Measurements from ENCODE around the gene UPF2.
"Not testable (repeated sequence)": the region's sequence is repeated elsewhere in the genome, so short reads cannot be mapped to it uniquely, and the experiment has no call there.

UPF2 gene

DNA sequence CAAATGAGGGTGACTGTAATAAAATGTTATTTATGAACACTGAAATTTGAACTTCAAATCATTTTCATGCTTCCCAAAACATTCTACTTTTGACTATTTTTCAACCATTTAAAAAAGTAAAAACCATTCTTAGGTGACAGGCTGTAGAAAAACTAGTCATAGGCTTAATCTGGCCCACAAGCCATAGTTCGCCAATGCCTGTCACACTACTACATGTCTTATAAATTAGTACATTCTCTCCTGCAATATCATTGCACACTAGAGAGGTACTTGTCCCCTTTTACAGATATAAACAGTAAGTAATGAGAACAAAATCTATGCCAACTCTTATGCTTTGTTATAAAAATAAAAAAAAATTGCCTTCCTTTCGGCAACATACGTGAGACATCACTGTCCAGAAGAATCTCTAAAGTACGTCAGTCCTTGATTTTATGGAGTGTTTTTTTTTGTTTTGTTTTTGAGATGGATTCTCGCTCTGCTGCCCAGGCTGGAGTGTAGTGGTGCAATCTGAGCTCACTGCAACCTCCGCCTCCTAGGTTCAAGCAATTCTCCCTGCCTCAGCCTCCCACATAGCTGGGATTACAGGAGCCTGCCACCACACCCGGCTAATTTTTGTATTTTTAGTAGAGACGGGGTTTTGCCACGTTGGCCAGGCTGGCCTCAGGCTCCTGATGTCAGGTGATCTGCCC is 23.2 kb downstream of the UPF2 start:
- Mint-ChIP-seq H3K27ac (no peak overlapping the region), H3K36me3 (peaks cover 9% of the 10 kb centered on the region), H3K9me3 (no peaks in the 10 kb centered on the region), H3K4me3 (no peak overlapping the region), H3K4me1 (peaks cover 27% of the 10 kb centered on the region), H3K27me3 (no peaks in the 10 kb centered on the region)
- no peak for ATAC-seq

- H3K4me3 Mint-ChIP-seq, result no peak overlapping the region
- H3K27ac Mint-ChIP-seq, result no peak overlapping the region
- peaks cover 28% of the 10 kb centered on the region for H3K4me1 Mint-ChIP-seq
- no peaks in the 10 kb centered on the region for H3K27me3 Mint-ChIP-seq
- no peak for ATAC-seq
- no peaks in the 10 kb centered on the region for H3K9me3 Mint-ChIP-seq
- H3K36me3 Mint-ChIP-seq, result peaks cover 12% of the 10 kb centered on the region
Observed at GRCh38 chr10:12018438-12019282, 23.9 kb downstream of the UPF2 start.

GRCh38 chr10:12013926-12014325 is 28.7 kb downstream of the UPF2 start:
- Mint-ChIP-seq H3K4me3 (no peak overlapping the region), H3K4me1 (peaks cover 16% of the 10 kb centered on the region), H3K36me3 (peaks cover 27% of the 10 kb centered on the region), H3K9me3 (peaks cover 5% of the 10 kb centered on the region), H3K27ac (no peak overlapping the region), H3K27me3 (no peaks in the 10 kb centered on the region)
- ATAC-seq, result no peak

- H3K27ac Mint-ChIP-seq, H3K9me3 Mint-ChIP-seq, H3K27me3 Mint-ChIP-seq, H3K4me3 Mint-ChIP-seq, ATAC-seq: not testable (repeated sequence)
- H3K4me1 Mint-ChIP-seq, result peaks cover 16% of the 10 kb centered on the region
- peaks cover 31% of the 10 kb centered on the region for H3K36me3 Mint-ChIP-seq
Observed at GRCh38 chr10:12013391-12013790, 29.2 kb downstream of the UPF2 start.

DNA sequence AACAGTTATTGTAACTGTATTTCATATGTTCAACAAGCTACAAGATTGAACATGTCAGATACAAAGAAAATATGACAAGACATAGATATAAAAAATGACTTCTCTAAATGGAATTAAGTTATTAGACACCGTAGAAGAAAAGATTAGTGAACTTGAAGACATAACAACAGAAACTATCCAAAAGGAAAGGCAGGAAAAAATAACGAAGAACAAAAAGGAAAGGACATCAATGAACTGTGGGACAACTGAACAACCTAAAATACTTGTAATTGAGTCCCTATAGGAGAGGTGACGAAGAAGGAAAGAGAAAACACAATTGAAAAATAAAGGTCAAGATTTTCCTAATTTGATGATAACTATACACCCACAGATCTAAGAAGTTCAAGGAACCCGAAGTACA is 32.3 kb downstream of the UPF2 start:
- Mint-ChIP-seq H3K4me3 (no peak overlapping the region), H3K9me3 (peaks cover 5% of the 10 kb centered on the region), H3K27me3 (no peaks in the 10 kb centered on the region), H3K4me1 (peaks cover 6% of the 10 kb centered on the region), H3K36me3 (peaks cover 42% of the 10 kb centered on the region), H3K27ac (no peak overlapping the region)
- no peak for ATAC-seq

- H3K27ac Mint-ChIP-seq, H3K4me1 Mint-ChIP-seq, ATAC-seq, H3K27me3 Mint-ChIP-seq, H3K4me3 Mint-ChIP-seq, H3K9me3 Mint-ChIP-seq: not testable (repeated sequence)
- peaks cover 50% of the 10 kb centered on the region for H3K36me3 Mint-ChIP-seq
Observed at GRCh38 chr10:12008842-12009241, 33.8 kb downstream of the UPF2 start.

DNA sequence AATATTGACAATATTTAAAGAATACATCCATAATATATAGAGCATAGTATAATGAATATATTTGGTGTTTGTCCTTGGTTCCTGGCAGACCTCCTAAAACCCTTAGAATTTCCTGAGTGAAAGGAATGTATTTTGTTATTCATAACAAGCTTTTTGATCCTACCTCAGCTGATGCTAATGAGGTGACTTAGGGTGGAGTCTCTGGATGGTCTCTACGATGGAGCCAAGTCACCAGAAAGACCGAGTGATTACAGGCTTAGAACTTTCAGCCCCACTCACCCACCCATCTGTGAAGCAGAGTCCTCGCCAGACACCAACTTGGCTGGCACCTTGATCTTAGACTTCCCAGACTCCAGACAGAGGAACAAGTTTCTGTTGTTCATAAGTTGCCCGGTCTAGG is 35.9 kb downstream of the UPF2 start:
- no peak for ATAC-seq
- Mint-ChIP-seq H3K9me3 (peaks cover 5% of the 10 kb centered on the region), H3K4me3 (no peak overlapping the region), H3K27me3 (no peaks in the 10 kb centered on the region), H3K4me1 (peaks cover 5% of the 10 kb centered on the region), H3K27ac (no peak overlapping the region), H3K36me3 (peaks cover 70% of the 10 kb centered on the region)

DNA sequence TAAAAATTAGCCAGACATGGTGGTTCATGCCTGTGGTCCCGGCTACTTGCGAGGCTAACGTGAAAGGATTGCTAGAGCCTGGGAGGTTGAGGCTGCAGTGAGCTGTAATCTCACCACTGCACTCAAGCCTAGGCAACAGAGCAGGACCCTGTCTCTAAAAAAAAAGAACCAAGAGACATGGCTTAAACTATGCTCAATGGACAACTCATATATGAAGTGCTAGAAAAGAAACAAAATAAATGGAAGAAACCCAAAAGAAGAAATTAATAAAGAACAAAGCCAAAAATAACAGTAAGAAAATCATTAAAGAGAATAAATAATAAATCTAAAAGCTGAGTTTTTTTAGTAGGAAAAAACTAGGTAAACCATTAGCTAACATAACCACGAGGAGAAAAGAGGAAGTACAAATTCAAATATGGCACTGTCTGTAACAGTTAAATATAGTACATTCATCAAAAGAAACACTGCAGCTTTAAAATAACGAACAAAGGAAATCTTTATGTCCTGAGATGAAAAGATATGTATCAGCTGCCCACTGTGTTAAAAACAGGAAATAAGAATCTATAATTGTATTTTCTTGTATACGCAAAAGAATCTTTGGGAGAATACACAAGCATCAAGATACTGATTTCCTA is 48.7 kb downstream of the UPF2 start:
- no peaks in the 10 kb centered on the region for H3K9me3 Mint-ChIP-seq
- peaks cover 60% of the 10 kb centered on the region for H3K36me3 Mint-ChIP-seq
- no peaks in the 10 kb centered on the region for H3K27me3 Mint-ChIP-seq
- peak overlapping the region; percentile 32 for H3K4me3 Mint-ChIP-seq
- peak overlapping the region; percentile 87 for H3K27ac Mint-ChIP-seq
- peaks cover 20% of the 10 kb centered on the region for H3K4me1 Mint-ChIP-seq
- ATAC-seq, result peak; percentile 63

DNA sequence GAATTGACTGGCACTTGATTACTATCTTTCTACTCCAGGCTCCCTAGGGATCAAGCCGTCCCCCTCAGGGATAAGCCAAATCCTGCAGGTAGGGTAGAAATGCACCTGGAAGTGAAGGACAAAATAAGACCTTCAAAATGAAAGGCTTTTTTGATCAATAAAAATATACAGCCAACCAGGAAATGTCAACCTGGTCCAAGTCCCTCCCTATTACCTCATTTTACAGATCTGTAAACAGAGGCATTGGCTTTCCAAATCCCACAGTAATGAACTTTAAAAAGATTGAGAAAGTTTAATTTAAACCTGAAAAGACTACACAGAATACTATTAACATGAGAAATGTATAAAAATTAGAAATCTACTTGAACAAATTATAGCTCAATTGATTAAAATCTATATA is 53.7 kb downstream of the UPF2 start:
- H3K4me3 Mint-ChIP-seq, result no peak overlapping the region
- H3K27ac Mint-ChIP-seq, result no peak overlapping the region
- no peaks in the 10 kb centered on the region for H3K27me3 Mint-ChIP-seq
- ATAC-seq, result no peak
- H3K4me1 Mint-ChIP-seq, result peaks cover 20% of the 10 kb centered on the region
- peaks cover 43% of the 10 kb centered on the region for H3K36me3 Mint-ChIP-seq
- H3K9me3 Mint-ChIP-seq, result no peaks in the 10 kb centered on the region

DNA sequence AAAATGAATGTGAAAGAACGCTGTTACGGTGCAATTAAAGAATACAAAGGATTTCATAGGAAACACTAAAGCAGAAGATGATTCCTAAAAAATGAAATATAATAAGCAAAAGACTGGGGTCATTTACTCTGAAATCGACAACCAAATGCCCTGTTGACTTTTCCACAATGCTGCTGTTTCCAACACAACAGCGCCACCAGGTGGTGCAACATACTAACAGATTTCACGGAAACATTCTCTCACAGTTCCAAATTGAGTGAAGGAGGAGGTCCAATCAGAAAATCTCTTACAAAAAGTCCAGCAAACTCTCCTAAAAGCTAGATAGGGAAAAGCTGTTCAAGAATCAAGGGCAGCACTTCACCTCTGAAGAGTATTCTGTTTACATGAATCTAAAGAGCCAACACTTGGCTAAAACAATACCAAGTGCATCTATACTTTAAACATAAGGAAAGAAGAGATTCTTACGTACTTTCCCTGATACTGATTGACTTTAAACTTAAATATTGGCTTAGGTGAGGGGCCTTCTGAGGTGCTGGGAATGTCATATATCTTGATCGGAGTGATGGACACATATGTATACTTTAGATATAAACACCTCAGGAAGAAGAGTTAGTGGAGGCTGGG is 55.9 kb downstream of the UPF2 start:
- no peak overlapping the region for H3K4me3 Mint-ChIP-seq
- H3K27ac Mint-ChIP-seq, result no peak overlapping the region
- no peak for ATAC-seq
- no peaks in the 10 kb centered on the region for H3K27me3 Mint-ChIP-seq
- peaks cover 12% of the 10 kb centered on the region for H3K4me1 Mint-ChIP-seq
- H3K36me3 Mint-ChIP-seq, result peaks cover 48% of the 10 kb centered on the region
- H3K9me3 Mint-ChIP-seq, result no peaks in the 10 kb centered on the region

GRCh38 chr10:11982253-11982652 is 60.4 kb downstream of the UPF2 start:
- H3K4me3 Mint-ChIP-seq, result no peak overlapping the region
- peaks cover 14% of the 10 kb centered on the region for H3K4me1 Mint-ChIP-seq
- H3K27ac Mint-ChIP-seq, result no peak overlapping the region
- H3K36me3 Mint-ChIP-seq, result peaks cover 60% of the 10 kb centered on the region
- no peaks in the 10 kb centered on the region for H3K9me3 Mint-ChIP-seq
- ATAC-seq, result no peak
- H3K27me3 Mint-ChIP-seq, result no peaks in the 10 kb centered on the region

DNA sequence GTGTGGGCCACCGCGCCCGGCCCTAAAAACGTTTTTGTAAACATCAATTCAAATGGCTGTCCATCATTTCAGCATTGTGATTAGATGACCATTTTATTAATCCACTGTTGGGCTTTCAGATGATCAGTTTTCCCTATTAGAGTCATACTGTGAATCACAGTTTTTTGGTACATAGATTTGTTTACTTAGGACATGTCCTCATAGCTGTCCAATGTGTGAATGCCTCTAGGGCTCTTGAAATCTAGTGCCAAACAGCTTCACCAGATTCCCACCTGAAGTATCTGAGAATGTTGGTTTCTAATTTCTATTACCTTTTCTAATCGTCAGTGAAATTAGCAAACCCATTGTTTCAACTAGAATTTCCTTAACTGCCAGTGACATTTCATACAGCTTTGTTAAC is 66.8 kb downstream of the UPF2 start:
- no peaks in the 10 kb centered on the region for H3K27me3 Mint-ChIP-seq
- H3K4me3 Mint-ChIP-seq, result no peak overlapping the region
- H3K9me3 Mint-ChIP-seq, result no peaks in the 10 kb centered on the region
- peaks cover 61% of the 10 kb centered on the region for H3K36me3 Mint-ChIP-seq
- no peak for ATAC-seq
- H3K4me1 Mint-ChIP-seq, result peaks cover 14% of the 10 kb centered on the region
- no peak overlapping the region for H3K27ac Mint-ChIP-seq

DNA sequence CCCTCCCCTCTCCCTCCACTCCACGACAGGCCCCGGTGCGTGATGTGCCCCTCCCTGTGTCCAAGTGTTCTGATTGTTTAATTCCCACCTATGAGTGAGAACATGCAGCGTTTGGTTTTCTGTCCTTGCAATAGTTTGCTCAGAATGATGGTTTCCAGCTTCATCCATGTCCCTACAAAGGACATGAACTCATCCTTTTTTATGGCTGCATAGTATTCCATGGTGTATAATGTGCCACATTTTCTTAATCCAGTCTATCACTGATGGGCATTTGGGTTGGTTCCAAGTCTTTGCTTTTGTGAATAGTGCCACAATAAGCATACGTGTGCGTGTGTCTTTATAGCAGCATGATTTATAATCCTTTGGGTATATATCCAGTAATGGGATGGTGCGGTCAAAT is 70.1 kb downstream of the UPF2 start:
- H3K4me3 Mint-ChIP-seq, ATAC-seq, H3K4me1 Mint-ChIP-seq, H3K27me3 Mint-ChIP-seq, H3K9me3 Mint-ChIP-seq, H3K27ac Mint-ChIP-seq: not testable (repeated sequence)
- peaks cover 30% of the 10 kb centered on the region for H3K36me3 Mint-ChIP-seq

DNA sequence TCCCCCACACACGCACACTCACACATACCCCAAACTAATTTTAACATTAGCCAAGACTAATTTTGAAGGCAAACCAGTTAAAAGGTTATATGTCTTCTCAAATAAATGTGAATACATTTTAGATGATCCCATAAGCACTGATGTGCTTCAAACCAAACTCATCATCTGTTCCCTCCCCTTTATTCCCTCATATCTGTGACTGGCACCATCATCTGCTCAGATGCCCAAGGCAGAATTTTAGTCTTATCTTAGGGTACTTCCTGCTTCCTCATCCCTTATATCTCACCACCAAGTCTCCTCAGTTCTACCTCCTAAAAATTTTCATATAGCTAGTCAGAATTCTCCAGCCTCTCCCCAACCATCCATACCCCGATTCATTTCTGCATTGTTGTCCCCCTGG is 80.4 kb downstream of the UPF2 start:
- ATAC-seq, result no peak
- Mint-ChIP-seq H3K27ac (no peak overlapping the region), H3K27me3 (no peaks in the 10 kb centered on the region), H3K4me1 (no peaks in the 10 kb centered on the region), H3K9me3 (no peaks in the 10 kb centered on the region), H3K36me3 (peaks cover 65% of the 10 kb centered on the region), H3K4me3 (no peak overlapping the region)

- peaks cover 65% of the 10 kb centered on the region for H3K36me3 Mint-ChIP-seq
- no peak overlapping the region for H3K27ac Mint-ChIP-seq
- no peaks in the 10 kb centered on the region for H3K4me1 Mint-ChIP-seq
Observed at GRCh38 chr10:11961771-11962170, 80.8 kb downstream of the UPF2 start.

More at GRCh38 chr10:11961771-11962170, 80.8 kb downstream of the UPF2 start:
- no peak for ATAC-seq
- H3K4me3 Mint-ChIP-seq, result no peak overlapping the region
- no peaks in the 10 kb centered on the region for H3K9me3 Mint-ChIP-seq
- no peaks in the 10 kb centered on the region for H3K27me3 Mint-ChIP-seq

Data from stimulated activated memory B cell treated with anti-CD40 and anti-IgM and Interleukin-4, amounts not matched to agents 10 μg/mL and 1 μg/mL and 100 μg/mL, for 72 hours (primary cell).